Measurements from ENCODE around the gene SEC16A.
A peak's percentile ranks its signal among the peaks of the same experiment; 100 is the strongest.

Gene SEC16A

DNA sequence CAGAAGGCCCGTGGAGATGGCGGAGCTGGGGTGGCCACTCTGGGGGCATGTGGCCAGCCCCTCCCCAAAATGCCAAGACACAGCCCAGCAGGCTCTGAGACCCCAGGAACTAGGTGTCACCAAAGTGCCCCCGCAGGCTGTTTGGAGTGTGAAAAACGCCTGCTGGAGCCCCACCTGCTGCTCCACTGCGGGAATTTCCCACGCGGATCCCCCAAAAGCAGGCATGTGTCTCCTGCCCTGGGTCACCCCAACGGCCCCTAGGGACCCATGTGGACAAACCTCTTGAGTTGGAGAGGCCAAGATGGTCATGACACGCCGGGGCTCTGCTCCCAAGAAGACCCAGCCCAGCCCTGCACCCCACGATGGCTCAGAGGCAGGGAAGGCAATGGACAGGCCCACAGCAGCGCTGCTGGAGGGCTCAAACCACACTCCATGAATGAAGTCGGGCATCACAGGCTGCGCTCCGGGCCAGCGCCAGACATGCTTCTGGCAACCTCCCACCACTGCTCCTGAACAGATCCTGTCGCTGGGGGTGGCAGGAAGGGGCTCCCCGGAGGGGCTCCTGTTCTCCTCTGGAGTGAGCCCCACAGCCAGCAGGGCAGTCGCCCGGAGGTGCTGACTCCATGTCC, 47.7 kb upstream of the SEC16A start:
- Histone ChIP-seq H3K27ac (replicated peaks) (peak overlapping the region; percentile 30; the same call in 1 of the 2 replicates), H3K4me3 (replicated peaks; ENCODE audit: insufficient read depth, low read length) (no peak overlapping the region), H3K27me3 (ENCODE audit: insufficient read depth, poor library complexity, severe bottlenecking) (no peaks in the 10 kb centered on the region)
- DNase-seq (ENCODE audit: low read depth in 1 of 2, low spot score in 1 of 2): no peak
- TF ChIP-seq SPI1 (IDR thresholded peaks at IDR 0.05; ENCODE audit: borderline replicate concordance, low read depth): no peak

DNA sequence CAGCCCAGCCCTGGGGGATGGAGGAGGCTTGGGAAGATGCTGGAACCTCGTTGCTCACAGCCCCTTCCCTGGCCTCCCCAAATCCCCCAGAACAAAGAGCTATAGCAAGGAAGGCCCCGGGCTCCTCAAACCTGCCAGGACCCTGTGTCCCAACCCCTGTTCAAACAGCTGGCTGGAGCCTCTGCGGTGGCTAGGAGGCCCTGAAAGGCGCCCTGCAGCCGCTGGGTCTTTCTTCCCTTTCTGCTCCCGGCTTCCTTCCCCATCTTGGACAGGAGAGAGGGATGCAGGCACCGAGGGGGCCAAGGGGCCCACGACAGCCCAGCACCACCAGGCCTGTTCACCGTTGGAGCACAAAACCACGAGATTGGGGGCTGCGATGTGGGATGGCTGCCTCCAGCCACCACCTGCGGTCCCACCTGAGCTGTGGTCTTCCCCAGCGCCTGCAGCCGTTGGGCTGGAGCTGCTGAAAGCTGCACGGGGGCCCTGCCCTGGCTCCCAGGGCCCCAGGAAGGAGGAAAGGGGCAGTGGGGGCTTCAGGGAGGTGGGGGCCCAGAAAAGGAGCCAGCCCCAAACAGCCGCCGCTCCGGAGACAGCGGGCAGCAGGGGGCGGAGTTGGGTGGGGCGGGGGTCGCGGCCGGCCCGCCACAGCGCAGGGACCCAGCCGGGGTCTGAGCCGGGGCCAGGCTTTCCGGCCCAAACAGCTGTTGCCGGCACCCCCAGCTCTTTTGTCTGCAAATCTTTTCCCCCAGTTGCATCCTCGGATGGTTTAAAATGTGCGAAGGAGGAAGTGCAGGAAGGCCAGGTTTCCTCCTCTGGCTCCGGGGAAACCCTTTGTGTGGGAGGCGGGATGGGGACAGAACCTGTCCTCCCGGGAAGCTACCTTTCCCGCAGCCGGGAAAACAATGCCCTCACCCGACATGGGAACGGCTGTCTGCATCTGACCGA, 46.9 kb upstream of the SEC16A start:
- TF ChIP-seq GABPA (IDR thresholded peaks at IDR 0.05; ENCODE audit: low read depth): no peak
- TF ChIP-seq SPI1 (IDR thresholded peaks at IDR 0.05; ENCODE audit: borderline replicate concordance, low read depth): peak; percentile 91
- peak; percentile 33; the same call in 1 of the 2 replicates for TF ChIP-seq POLR2AphosphoS5 (IDR thresholded peaks at IDR 0.05; ENCODE audit: low read depth)
- peak in 1 of 2 experiments; percentile 56 for DNase-seq (ENCODE audit: low read depth in 1 of 2, low spot score in 1 of 2)
- no peaks in the 10 kb centered on the region for H3K27me3 ChIP-seq (ENCODE audit: insufficient read depth, poor library complexity, severe bottlenecking)
- peak overlapping the region; percentile 30; the same call in 1 of the 2 replicates for H3K27ac ChIP-seq (replicated peaks)
- no peak overlapping the region for H3K4me3 ChIP-seq (replicated peaks; ENCODE audit: insufficient read depth, low read length)

DNA sequence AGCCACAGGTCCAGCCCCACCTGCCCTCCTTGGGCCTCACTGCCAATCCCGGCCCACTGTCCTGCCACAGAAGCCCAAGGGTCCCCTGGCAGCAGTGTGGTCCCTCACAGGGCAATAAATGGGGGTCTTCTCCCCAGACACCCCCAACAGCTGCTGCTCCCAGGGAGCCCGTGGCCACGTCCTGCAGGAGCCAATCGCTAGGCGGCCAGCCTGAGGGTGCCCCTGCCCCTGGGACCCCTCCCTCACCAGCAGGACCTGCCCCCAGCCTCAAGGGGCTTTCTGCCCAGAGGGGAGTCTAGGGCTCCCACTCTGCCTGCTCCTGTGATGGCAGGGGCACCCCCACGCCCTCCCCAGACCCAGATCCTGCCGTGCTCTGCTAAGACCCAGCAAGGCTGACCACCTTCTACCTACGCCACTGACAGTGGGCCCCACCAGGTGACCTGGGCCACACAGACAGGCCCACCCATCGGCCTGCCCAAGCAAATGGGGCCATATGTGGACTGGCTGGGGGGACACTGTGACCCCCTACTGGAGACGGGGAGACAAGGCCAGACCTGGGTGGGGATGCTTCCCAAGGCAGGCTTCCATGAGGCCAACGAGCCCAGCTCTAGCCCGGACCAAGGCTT, 46.0 kb upstream of the SEC16A start:
- 0 out of 2 replicates have a peak overlapping the region, but pooled peaks have one; percentile 9 for H3K27ac ChIP-seq (replicated peaks)
- H3K27me3 ChIP-seq (ENCODE audit: insufficient read depth, poor library complexity, severe bottlenecking): no peaks in the 10 kb centered on the region
- no peak for DNase-seq (ENCODE audit: low read depth in 1 of 2, low spot score in 1 of 2)
- H3K4me3 ChIP-seq (replicated peaks; ENCODE audit: insufficient read depth, low read length): no peak overlapping the region
- TF ChIP-seq GABPA (IDR thresholded peaks at IDR 0.05; ENCODE audit: low read depth) (no peak), SPI1 (IDR thresholded peaks at IDR 0.05; ENCODE audit: borderline replicate concordance, low read depth) (no peak), POLR2AphosphoS5 (IDR thresholded peaks at IDR 0.05; ENCODE audit: low read depth) (no peak)
- TF ChIP-seq, protein P1, sequence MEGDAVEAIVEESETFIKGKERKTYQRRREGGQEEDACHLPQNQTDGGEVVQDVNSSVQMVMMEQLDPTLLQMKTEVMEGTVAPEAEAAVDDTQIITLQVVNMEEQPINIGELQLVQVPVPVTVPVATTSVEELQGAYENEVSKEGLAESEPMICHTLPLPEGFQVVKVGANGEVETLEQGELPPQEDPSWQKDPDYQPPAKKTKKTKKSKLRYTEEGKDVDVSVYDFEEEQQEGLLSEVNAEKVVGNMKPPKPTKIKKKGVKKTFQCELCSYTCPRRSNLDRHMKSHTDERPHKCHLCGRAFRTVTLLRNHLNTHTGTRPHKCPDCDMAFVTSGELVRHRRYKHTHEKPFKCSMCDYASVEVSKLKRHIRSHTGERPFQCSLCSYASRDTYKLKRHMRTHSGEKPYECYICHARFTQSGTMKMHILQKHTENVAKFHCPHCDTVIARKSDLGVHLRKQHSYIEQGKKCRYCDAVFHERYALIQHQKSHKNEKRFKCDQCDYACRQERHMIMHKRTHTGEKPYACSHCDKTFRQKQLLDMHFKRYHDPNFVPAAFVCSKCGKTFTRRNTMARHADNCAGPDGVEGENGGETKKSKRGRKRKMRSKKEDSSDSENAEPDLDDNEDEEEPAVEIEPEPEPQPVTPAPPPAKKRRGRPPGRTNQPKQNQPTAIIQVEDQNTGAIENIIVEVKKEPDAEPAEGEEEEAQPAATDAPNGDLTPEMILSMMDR (IDR thresholded peaks at IDR 0.05; ENCODE audit: insufficient read depth, low read length): no peak
- TF ChIP-seq, protein P2, sequence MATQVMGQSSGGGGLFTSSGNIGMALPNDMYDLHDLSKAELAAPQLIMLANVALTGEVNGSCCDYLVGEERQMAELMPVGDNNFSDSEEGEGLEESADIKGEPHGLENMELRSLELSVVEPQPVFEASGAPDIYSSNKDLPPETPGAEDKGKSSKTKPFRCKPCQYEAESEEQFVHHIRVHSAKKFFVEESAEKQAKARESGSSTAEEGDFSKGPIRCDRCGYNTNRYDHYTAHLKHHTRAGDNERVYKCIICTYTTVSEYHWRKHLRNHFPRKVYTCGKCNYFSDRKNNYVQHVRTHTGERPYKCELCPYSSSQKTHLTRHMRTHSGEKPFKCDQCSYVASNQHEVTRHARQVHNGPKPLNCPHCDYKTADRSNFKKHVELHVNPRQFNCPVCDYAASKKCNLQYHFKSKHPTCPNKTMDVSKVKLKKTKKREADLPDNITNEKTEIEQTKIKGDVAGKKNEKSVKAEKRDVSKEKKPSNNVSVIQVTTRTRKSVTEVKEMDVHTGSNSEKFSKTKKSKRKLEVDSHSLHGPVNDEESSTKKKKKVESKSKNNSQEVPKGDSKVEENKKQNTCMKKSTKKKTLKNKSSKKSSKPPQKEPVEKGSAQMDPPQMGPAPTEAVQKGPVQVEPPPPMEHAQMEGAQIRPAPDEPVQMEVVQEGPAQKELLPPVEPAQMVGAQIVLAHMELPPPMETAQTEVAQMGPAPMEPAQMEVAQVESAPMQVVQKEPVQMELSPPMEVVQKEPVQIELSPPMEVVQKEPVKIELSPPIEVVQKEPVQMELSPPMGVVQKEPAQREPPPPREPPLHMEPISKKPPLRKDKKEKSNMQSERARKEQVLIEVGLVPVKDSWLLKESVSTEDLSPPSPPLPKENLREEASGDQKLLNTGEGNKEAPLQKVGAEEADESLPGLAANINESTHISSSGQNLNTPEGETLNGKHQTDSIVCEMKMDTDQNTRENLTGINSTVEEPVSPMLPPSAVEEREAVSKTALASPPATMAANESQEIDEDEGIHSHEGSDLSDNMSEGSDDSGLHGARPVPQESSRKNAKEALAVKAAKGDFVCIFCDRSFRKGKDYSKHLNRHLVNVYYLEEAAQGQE (IDR thresholded peaks at IDR 0.05; ENCODE audit: insufficient replicate concordance, low read depth): no peak

DNA sequence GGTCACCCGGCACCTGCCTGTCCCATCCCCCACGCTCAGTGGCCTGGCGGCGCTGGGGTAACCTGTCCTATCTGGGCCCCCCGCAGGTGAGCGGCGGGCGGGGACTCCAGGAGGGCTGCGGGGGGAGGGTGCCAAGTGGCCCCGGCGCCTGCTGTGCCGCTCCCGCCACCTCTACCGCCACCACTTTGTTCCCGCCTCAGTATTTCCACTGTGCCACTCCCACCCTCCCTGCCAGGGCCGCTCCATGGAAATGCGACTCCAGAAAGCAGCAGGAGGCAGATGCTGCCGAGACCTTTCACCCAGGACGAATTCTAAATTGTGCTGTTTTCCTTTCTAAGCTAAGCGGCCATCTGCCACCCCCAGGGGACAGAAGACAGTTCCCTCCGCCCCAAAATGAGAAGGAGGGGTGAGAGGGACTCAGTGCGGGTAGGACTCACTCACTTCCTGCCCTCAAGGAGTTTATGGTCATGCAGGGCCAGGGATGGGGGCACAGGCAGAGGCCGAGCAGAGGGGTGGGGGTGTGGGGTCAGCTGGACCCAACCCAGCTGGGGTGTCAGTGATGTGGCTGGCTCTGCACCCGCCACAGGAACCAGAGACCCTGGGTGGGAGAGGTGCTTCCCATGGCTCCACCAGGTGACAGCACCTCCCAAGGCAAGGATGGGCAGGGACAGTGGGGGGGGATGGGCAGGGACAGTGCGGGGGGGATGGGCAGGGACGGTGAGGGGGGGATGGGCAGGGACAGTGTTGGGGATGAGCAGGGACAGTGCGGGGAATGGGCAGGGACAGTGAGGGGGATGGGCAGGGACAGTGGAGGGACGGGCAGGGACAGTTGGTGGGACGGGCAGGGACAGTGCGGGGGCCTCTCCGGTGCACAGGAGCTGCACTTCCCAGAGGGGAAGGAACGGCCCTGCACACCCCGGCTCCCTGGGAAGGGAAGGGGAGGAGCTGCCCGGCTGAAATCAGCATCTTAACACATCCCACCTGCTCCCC, 45.2 kb upstream of the SEC16A start:
- no peak overlapping the region for H3K27ac ChIP-seq (replicated peaks)
- no peak for DNase-seq (ENCODE audit: low read depth in 1 of 2, low spot score in 1 of 2)

More for the DNA sequence above, 45.2 kb upstream of the SEC16A start:
- TF ChIP-seq, protein P2 (IDR thresholded peaks at IDR 0.05; ENCODE audit: insufficient replicate concordance, low read depth): no peak
- TF ChIP-seq, protein P1 (IDR thresholded peaks at IDR 0.05; ENCODE audit: insufficient read depth, low read length): no peak
- TF ChIP-seq POLR2AphosphoS5 (IDR thresholded peaks at IDR 0.05; ENCODE audit: low read depth) (no peak), GABPA (IDR thresholded peaks at IDR 0.05; ENCODE audit: low read depth) (no peak), SPI1 (IDR thresholded peaks at IDR 0.05; ENCODE audit: borderline replicate concordance, low read depth) (no peak)
- H3K4me3 ChIP-seq (replicated peaks; ENCODE audit: insufficient read depth, low read length): no peak overlapping the region
- H3K27me3 ChIP-seq (ENCODE audit: insufficient read depth, poor library complexity, severe bottlenecking): no peaks in the 10 kb centered on the region
